T-helper 1 cell (primary cell): ENCODE results near the gene SP2.

ENCODE experiments used
- DNase-seq, 5 donors: peaks; one replicate each; pipeline ENCODE4 v3.0.0-alpha.2; 2012 to 2020

SP2 gene

DNA sequence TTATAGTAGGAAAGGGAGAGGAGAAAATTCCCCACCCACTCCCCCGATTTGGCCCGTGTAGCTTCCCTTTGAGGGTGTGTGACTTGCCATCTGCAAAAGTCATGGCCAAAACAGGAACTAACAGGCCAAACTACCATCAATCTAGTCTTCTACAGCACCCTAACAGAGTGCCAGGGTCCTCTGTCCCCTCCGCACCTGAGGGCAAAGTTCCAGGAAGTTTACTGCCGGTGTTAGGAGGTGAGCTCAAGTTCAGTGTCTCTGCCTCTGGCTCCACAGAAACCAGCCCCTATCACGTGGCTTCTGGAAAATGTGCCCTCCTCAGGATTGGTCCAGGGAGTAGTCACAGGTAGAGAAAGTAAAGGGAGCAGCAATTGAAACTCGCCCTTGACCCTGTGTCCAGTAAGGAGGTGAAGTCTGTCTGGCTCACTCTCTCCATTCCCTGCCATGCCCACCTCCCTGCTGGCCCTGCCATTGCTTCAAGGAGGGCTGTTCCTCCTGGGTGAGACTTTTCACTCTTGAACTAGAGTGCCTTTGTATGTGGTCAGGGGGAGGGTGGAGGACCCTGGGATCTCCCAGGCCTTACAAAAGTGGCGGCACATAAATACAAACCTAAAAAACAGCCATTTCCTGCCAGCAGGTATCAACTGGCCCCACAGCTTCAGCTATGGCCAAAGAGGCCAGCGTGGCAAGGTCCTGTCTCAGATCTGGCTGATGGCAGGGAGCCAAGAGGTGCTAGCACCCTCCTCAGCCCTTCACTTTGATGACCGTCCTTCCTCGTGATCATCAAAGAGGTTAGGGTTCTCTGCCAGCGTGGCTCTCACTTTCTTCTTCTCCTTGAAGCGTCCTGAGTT lies 56.4 kb downstream of the SP2 start:
- DNase-seq, result no peak

GRCh38 chr17:47953909-47954308 lies 57.9 kb downstream of the SP2 start:
- DNase-seq, result no peak

- DNase-seq, result no peak
Observed at GRCh38 chr17:47955497-47956461, 59.7 kb downstream of the SP2 start.

GRCh38 chr17:47956791-47957590 lies 61.0 kb downstream of the SP2 start:
- DNase-seq, result no peak

DNA sequence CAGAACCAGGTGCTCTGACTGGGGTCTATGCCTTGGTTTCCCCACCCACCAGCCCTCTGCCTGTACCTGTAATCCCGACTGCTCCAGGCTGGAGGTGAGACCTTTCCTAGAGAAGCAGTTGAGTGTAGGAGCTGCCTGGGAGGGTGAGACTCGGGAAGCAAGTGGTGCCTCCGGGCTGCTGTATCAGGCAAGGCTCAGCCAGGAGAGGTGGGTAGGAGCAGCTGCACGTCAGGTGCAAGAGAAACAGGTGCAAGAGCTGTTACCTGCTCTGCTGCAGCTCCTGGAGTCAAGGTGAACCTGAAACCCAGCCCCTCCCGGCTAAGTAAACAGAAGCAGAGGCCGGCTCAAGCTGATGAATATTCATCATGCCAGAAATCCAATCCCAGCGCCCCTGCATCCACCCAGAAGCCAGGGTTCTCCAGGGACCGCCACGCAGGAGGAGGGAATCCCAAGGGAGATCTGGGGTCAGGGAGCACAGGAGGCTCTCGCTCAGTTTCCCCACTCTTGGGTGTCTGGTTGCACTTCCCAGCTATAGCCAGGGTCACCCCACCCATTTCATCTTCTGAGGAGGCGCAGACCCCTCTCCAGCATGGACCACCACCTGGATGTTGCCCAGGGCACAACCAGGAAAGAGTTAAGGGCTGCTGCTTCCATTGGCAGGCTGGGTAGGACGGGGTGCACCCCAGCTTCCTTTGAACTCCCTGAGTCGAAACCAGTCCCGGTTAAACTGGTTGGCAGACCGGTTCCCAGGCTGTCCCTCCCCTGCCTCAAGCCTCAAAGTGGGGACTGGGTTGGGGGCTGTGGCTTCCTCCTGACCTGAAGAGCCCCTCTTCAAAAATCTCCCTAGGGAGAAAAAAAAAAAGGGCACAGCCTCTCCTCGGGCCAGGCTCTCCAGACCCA lies 61.8 kb downstream of the SP2 start, which contains the start of gene PRR15L:
TSS of gene PRR15L (minus strand) at position 293 of the 900 bp plus-strand sequence. CDS start 4,649 bp downstream, outside the sequence.
- no peak for DNase-seq

DNA sequence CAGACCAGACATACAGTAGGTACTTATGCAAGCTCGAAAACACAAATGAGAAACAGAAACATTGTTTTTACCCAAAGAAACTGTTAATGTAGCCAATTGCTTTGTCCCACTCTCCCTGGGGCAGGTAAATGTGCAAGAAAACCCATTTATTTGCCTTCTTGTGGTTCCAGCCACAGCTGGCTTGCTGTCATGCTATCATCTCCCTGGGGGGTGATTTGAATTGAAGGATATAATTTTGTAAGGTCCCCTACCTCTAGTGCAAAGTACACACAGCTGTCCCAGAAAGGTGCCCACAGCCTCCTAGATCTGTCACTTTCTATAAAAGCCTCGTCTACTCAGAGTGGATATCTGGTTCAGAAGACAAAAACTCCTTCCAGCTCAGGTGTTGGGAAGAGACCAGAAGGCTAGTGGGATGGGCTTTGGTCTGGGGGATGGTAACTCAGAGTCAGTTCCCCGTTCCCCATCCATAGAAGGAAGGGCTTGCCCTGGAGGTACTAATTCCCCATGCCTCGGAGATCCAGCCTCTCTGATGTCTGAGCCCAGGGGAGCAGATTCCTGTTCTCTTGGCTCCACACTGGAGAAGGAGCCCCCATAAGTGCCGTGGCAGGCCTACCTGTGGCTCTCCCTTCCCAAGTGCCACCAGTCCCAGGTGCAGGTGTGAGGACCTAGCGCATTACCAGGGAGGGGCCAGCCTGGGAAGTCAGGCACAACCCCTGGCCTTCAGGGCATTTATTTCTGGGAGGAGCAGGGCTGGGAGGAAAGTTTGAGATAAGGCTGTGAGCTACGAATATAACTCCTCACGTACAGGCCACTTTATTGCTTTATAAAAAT lies 64.0 kb downstream of the SP2 start:
- no peak for DNase-seq

DNA sequence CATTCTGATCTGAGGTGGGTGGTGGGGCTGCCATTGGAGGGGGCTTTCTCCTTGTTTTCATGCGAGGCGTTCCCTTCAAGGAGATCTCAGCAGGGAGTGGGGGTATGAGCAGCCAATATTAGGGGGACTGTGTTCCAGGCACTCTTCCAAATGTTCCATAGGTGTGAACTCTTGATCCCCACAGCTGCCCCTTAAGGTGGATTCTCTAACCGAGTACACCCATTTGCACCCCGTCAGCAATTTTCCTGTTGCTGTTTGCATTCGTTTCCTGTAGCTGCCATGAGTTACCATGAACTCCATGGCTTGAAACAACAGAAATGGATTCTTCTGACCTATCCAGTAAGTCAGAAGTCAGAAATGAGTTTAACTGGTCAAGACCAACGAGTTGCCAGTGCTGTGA lies 65.4 kb downstream of the SP2 start:
- no peak for DNase-seq

- no peak for DNase-seq
Observed at GRCh38 chr17:47962901-47963300, 66.9 kb downstream of the SP2 start.

DNA sequence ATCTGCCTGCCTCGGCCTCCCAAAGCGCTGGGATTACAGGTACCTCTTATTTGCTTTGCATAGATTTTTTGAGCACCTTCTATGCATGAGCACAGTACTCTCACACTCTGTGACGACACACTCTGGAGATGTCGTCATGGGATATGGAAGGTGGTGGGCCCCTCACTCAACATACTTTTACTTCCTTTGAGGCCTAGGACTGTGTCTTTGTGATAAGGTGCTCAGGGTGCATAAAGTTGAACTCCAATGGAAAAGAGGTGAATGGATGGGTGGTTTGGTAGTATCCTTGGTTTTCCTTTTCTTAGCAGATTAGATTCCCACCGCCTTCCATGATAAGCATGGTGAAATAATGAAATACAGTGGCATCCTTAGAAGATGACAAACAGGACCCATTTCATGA lies 68.8 kb downstream of the SP2 start:
- no peak for DNase-seq

DNA sequence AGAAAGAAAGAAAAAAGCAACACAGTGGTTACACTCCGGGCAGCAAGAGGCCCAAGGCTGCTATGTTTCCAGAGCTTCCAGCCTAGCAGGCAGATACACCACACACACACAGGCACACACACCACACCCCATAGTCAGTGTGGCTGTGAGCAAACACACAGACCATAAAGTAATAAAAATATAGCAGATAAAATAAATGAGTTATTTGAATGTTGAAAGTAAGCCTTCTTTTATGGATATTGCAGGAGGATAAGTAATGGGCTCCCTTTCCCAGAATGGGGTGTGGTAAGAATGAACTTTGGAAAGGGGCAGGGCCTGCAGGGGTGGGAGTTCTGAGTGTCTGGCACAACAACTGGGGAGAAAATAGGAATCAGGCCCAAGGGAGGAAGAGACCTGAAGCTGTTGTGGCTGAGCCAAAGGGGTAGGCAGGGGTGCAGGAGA lies 70.1 kb downstream of the SP2 start:
- no peak for DNase-seq

DNA sequence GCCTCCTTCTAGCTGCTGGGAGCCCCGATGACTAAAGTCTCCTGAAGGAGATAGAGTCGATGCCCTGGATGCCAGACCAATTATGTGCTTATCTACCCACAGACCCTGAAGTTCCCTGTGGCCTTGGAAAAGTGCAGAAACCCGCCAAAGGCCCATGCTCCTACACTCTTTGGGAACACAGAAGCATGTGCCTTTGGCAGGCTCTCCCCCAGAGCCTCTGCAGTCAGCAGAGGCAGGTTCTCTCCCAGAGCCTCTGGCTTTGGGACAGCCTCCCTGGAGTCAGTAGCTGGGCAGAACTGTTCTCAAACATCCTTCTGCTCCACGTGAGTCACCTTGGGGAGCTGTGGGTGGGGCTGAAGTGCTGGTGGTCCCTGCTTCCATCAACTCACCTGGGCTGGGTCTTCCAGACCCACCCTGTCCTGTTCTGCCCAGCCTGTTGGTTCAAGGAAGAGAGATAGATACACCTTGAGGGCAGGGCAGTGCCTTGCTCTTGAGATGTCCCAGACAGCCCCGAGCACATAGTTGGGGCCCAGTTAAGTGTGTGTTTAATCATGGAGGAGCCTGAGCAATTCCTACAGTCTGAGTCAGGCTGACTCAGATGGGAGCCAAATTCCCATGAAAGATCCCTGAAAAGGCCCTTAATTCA lies 71.7 kb downstream of the SP2 start:
- DNase-seq, result no peak

DNA sequence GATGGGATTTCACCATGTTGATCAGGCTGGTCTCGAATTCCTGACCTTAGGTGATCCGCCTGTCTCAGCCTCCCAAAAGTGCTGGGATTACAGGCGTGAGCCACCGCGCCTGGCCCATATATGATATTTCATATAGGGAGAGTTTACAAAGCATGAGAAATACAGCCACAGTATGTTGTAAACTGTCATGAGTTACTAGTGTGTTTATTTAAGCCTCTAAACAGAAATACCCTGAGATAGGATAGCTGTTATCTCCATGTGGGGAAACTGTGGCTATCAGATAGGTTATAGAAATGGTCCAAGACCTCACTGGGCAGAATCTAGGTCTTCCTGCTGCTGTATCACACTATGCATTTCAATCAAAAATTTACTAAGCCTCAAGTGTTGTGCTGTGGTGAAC lies 72.8 kb downstream of the SP2 start:
- no peak for DNase-seq

- DNase-seq, result no peak
Observed at GRCh38 chr17:47969930-47970724, 74.1 kb downstream of the SP2 start.

DNA sequence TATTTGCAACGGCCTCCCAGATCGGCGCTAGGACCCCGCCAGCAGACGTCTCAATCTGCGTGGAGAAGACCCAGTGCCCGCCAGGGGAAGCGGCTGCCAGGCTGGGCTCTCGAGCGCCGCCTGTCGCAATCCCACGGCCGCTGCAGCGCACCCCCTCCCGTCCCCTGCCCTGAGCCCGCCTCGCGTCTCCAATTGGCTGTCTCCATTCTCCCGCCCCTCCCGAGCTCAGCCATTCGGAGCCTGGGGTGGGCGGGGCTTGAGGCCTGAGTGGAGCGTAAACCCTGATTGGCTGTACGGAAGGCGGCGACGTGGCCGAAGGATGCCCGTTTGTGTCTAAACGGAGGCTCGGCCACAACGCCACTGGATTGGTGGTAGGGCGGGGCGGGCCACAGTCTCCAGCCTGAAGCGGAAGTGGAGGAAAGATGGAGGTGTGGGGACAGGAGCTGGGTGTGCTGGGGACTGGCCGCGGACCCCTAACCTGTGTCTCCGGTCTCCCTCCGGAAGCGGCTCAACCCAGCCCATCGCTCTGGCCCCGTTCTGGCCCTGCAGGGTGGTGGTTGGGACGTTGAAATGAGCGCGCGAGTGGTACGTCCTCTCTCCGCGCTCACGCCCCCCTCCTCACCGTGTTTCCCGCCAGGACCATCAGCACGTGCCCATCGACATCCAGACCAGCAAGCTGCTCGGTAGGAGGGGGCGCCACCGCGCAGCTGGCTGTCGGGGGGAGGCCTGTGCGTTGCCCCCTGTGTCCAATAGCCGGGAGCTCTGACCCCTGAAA lies 74.9 kb downstream of the SP2 start, which contains the start of gene CDK5RAP3:
TSS of gene CDK5RAP3 (plus strand) at position 389 of the 775 bp plus-strand sequence. CDS start at position 423, 34 bp downstream.
- peak; percentile 96 to 100 (median 97) for DNase-seq

GRCh38 chr17:47973541-47973940 lies 77.5 kb downstream of the SP2 start:
- no peak for DNase-seq

- no peak for DNase-seq
Observed at GRCh38 chr17:47975189-47975822, 79.3 kb downstream of the SP2 start.

- no peak for DNase-seq
Observed at GRCh38 chr17:47975823-47976205, 79.8 kb downstream of the SP2 start.

- peak in 3 of 5 donors; percentile 17 to 58 (median 37) for DNase-seq
Observed at GRCh38 chr17:47978324-47978723, 82.3 kb downstream of the SP2 start.
